ENCODE data around the gene TEAD3. TPM values are rescaled to one million over a fixed set of nuclear protein-coding genes. Genes with fewer than 3 reads are reported as not detected.

Gene TEAD3
- total RNA-seq, 1 experiment from 2014 or later: 34.3 TPM

- TF ChIP-seq KAT7 (CRISPR knock-in tag; IDR thresholded peaks at IDR 0.05; ENCODE audit: borderline replicate concordance): peak; percentile 67
- TF ChIP-seq E2F5 (CRISPR knock-in tag; IDR thresholded peaks at IDR 0.05): no peak
- TF ChIP-seq NR2C2 (CRISPR knock-in tag; IDR thresholded peaks at IDR 0.05): no peak
- no peak; the same call in 1 of the 2 replicates for TF ChIP-seq ATF1 (CRISPR knock-in tag; IDR thresholded peaks at IDR 0.05)
- no peak for TF ChIP-seq AFF4 (CRISPR knock-in tag; IDR thresholded peaks at IDR 0.05; ENCODE audit: borderline replicate concordance)
- TF ChIP-seq EMX1 (CRISPR knock-in tag; IDR thresholded peaks at IDR 0.05): no peak
- no peak for TF ChIP-seq FOXJ3 (CRISPR knock-in tag; IDR thresholded peaks at IDR 0.05; ENCODE audit: borderline replicate concordance)
- TF ChIP-seq FOXK1 (CRISPR knock-in tag; IDR thresholded peaks at IDR 0.05): 0 out of 2 replicates have a peak, but pooled peaks have one; percentile 25
- TF ChIP-seq ARID4B (CRISPR knock-in tag; IDR thresholded peaks at IDR 0.05; ENCODE audit: borderline replicate concordance): peak; percentile 32; the same call in 1 of the 2 replicates
- peak; percentile 40; the same call in 1 of the 2 replicates for TF ChIP-seq MYBL2 (CRISPR knock-in tag; IDR thresholded peaks at IDR 0.05)
- no peak for TF ChIP-seq ZNF416 (CRISPR knock-in tag; IDR thresholded peaks at IDR 0.05)
- peak; percentile 92 for TF ChIP-seq ZNF423 (CRISPR knock-in tag; IDR thresholded peaks at IDR 0.05)
- peak; percentile 90 for TF ChIP-seq PRDM15 (CRISPR knock-in tag; IDR thresholded peaks at IDR 0.05)
- no peak for TF ChIP-seq RORB (CRISPR knock-in tag; IDR thresholded peaks at IDR 0.05)
- TF ChIP-seq CTCF (IDR thresholded peaks at IDR 0.05): no peak
- no peak for TF ChIP-seq ZNF281 (CRISPR knock-in tag; IDR thresholded peaks at IDR 0.05)
- TF ChIP-seq JUN (CRISPR knock-in tag; IDR thresholded peaks at IDR 0.05): peak; percentile 49; the same call in 1 of the 2 replicates
Observed at GRCh38 chr6:35497571-35498421, 917 bp upstream of the TEAD3 start (continued).

All from WTC11 (cell line).